ENCODE results near the gene INPP5B. TPM values are rescaled to one million over a fixed set of nuclear protein-coding genes. Genes with fewer than 3 reads are reported as not detected.

The INPP5B gene
- total and polyA plus RNA-seq, 7 donors = 5.1 to 34.1 (median 29.0) TPM

DNA sequence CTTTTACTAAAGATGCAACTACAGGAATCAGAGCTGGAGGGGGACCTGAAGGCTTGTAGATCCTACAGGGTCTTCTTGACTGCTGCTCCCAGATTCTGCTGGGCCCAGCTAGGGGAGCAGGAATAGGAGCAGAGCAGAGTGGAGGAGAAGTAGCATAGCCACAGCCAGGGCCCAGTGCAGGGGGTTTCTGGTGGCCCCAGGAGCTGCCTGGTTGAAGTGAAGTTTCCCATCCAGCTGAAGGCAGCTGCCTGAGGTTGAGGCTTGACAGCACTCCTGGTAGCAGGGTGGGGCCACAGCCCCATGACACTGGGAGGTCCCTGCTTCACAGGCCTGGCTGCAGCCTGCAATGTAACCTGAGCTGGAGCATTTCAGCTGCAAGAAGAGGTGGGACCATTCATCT is 2.0 kb upstream of the INPP5B start:
- intact Hi-C loops (cut with DNase I) = loop anchor here (5.0 to 10.0 kb wide), 3 partner anchors 38 to 254 kb away; partner anchors contain the start of genes C1orf122, CDCA8 and YRDC
- H3K4me3 ChIP-seq = no peak overlapping the region
- no peak for TF ChIP-seq CTCF (IDR thresholded peaks at IDR 0.05)
- TF ChIP-seq EP300 (IDR thresholded peaks at IDR 0.05) = no peak
- no peak for TF ChIP-seq POLR2A (IDR thresholded peaks at IDR 0.05)
- TF ChIP-seq POLR2AphosphoS5 (IDR thresholded peaks at IDR 0.05) = no peak
- no peak overlapping the region for H3K27ac ChIP-seq
- H3K27me3 ChIP-seq = no peaks in the 10 kb centered on the region
- peaks cover 0 to 13% (median 7%) of the 10 kb centered on the region in 4 donors for H3K36me3 ChIP-seq
- peaks cover 0 to 27% (median 21%) of the 10 kb centered on the region in 4 donors for H3K4me1 ChIP-seq
- DNase-seq = peak; percentile 24
- H3K9me3 ChIP-seq = no peaks in the 10 kb centered on the region

DNA sequence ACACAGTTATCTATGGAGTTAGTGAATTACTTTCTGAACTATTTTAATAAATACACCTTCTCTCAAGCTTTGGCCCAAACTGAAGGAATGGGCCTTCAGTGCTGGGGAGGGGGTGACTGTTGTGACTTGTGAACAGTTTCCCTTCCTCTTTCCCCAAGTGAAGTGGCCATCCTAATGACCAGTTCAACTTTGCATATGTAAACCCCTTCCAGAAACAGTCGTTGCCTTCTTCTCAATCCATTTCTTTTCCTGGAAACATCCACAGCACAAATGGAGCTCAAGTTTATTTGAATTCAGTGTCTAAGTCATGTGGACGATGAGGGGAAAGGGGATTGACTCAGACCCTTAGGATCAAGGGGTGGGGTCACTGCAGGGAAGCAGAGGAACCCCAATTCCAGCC is 1.3 kb upstream of the INPP5B start:
- H3K4me1 ChIP-seq = peaks cover 0 to 27% (median 21%) of the 10 kb centered on the region in 4 donors
- H3K9me3 ChIP-seq = no peaks in the 10 kb centered on the region
- no peak for TF ChIP-seq EP300 (IDR thresholded peaks at IDR 0.05)
- no peak for TF ChIP-seq POLR2AphosphoS5 (IDR thresholded peaks at IDR 0.05)
- no peak for TF ChIP-seq POLR2A (IDR thresholded peaks at IDR 0.05)
- TF ChIP-seq CTCF (IDR thresholded peaks at IDR 0.05) = no peak
- no peaks in the 10 kb centered on the region for H3K27me3 ChIP-seq
- DNase-seq = no peak
- 57 to 64% methylated on average over 2 of the region's 2 CpGs for WGBS, 2 donors
- intact Hi-C loops (cut with DNase I) = loop anchor here (5.0 to 10.0 kb wide), 3 partner anchors 39 to 253 kb away; partner anchors contain the start of genes C1orf122, CDCA8 and YRDC
- peaks cover 0 to 19% (median 14%) of the 10 kb centered on the region in 4 donors for H3K36me3 ChIP-seq
- no peak overlapping the region for H3K27ac ChIP-seq
- H3K4me3 ChIP-seq = no peak overlapping the region

GRCh38 chr1:37947364-37947763 is 511 bp upstream of the INPP5B start:
- H3K27me3 ChIP-seq = no peaks in the 10 kb centered on the region
- no peaks in the 10 kb centered on the region for H3K9me3 ChIP-seq
- intact Hi-C loops (cut with DNase I) = loop anchor here (5.0 to 10.0 kb wide), 3 partner anchors 40 to 253 kb away; partner anchors contain the start of genes C1orf122, CDCA8 and YRDC
- peaks cover 0 to 27% (median 21%) of the 10 kb centered on the region in 4 donors for H3K4me1 ChIP-seq
- peak overlapping the region; percentile 87 to 94 (median 90) for H3K27ac ChIP-seq
- H3K36me3 ChIP-seq = peaks cover 0 to 27% (median 15%) of the 10 kb centered on the region in 4 donors
- TF ChIP-seq CTCF (IDR thresholded peaks at IDR 0.05) = no peak
- 13 to 50% methylated on average over 6 of the region's 6 CpGs for WGBS, 2 donors
- peak overlapping the region in 3 of 4 donors; percentile 71 to 87 (median 81) for H3K4me3 ChIP-seq
- DNase-seq = no peak

DNA sequence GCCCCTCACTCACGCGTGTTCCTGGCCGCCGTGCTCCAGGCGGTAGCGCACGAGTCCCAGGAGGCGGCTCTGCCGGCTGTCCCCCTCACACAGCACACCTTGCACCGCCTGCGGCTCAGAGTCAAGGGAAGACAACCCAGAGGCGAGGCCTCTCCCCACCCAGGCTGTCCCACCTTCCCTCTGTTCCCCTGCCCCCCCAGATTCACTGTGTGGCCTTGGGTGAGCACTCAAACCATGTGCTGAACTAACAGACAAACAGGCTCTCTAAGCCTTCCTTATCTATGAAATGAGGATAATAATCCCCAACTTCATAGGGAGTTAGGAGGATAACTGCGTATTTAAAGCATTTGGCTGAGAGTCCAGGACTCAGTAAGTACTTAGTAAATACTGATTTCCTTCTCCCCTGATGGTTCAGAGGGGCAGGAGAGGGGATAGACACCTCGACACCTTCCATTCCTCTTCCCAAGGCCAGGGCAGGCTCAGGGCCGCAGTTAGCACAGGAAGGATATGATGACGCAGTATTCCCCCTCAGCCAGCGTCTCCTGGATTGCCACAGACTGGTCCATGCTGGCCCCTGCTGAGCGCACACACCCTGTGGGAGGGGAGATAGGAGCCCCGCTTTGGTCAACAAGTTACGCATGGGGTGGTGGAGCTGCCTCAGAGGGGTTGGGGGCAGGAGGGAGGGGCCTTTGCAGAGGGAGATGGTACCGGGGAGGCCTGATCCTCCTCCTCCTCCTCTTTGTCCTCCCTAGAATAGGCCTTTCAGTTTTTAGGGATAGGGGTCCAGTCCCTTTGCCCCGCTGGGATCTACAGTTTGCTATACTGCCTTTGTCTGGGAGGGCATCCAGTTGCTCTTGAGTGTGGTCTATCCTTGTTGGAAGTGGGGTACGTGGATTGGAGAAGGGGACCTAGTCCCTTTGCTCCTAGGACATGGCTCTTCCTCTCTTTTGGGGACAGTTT is 830 bp downstream of the INPP5B start:
- WGBS, 2 donors = 59 to 64% methylated on average over 23 of the region's 23 CpGs

More for the DNA sequence above, 830 bp downstream of the INPP5B start:
- Histone ChIP-seq H3K27me3 (no peaks in the 10 kb centered on the region), H3K4me1 (peaks cover 0 to 27% (median 21%) of the 10 kb centered on the region in 4 donors), H3K27ac (peak overlapping the region; percentile 87 to 94 (median 90)), H3K9me3 (no peaks in the 10 kb centered on the region), H3K36me3 (peaks cover 0 to 38% (median 17%) of the 10 kb centered on the region in 4 donors), H3K4me3 (peak overlapping the region; percentile 71 to 87 (median 78))
- intact Hi-C loops (cut with DNase I) = loop anchor here (5.0 to 10.0 kb wide), 3 partner anchors 41 to 251 kb away; partner anchors contain the start of genes C1orf122, CDCA8 and YRDC
- TF ChIP-seq CTCF (IDR thresholded peaks at IDR 0.05) (no peak), POLR2A (IDR thresholded peaks at IDR 0.05) (peak in 1 of 2 donors; percentile 17), POLR2AphosphoS5 (IDR thresholded peaks at IDR 0.05) (peak in 2 of 4 donors; percentile 51 to 75)
- peak; percentile 89 for DNase-seq
